GM18502 (cell line): Measurements from ENCODE around the gene ESYT3.
"Not testable (repeated sequence)": the region's sequence is repeated elsewhere in the genome, so short reads cannot be mapped to it uniquely, and the experiment has no call there.

Experiments
- ATAC-seq: cut with Tn5 transposase; IDR thresholded peaks from one replicate; pipeline ENCODE4 v1.9.1; 2021; ENCODE audit warnings: mild to moderate bottlenecking; ENCODE audit not compliant: unreplicated experiment, poor library complexity

ESYT3 gene

DNA sequence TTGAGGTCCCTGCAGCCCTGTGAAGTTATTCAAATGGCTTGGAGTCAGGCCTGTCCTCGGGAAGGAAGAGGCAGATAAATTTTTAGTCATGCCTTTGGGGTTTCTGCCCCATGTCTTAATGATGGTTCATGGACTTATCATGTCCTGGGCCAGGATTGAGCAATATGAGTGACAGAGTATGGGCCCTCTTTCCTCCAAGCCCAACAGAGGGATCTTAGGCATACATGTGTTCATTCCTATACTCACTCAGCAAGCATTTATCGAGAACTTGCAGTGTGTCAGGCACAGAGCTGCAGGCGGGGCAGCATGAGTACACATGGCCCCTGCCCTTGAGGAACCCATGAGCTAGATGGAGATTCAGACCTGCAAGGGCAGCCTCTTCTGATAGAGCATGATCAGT, 6.2 kb downstream of the ESYT3 start:
- ATAC-seq, result no peak

- no peak for ATAC-seq
These were observed 6.8 kb downstream of the ESYT3 start for GRCh38 chr3:138441256-138441655.

- no peak for ATAC-seq
These were observed 7.3 kb downstream of the ESYT3 start for GRCh38 chr3:138441742-138442141.

DNA sequence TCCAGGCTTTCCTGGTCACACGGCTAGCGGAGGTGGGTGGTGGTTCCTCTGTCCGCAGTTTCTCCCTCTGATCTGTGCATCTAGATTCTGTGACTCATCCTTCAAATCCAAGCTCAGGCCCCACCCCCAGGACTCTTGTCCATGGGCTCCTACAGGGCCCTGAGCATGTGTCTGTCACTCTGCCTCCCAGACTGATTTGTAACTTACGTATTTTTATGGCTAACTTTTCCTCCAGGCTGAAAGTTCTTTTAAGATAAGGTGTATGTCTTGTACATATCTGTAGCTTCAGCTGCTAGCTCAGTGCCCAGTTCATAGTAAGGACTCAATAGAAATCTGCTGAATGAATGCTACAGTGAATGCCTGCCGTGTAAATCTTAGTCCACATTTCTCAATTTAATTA, 8.0 kb downstream of the ESYT3 start:
- ATAC-seq, result no peak

- no peak for ATAC-seq
These were observed 8.7 kb downstream of the ESYT3 start for GRCh38 chr3:138443091-138443490.

DNA sequence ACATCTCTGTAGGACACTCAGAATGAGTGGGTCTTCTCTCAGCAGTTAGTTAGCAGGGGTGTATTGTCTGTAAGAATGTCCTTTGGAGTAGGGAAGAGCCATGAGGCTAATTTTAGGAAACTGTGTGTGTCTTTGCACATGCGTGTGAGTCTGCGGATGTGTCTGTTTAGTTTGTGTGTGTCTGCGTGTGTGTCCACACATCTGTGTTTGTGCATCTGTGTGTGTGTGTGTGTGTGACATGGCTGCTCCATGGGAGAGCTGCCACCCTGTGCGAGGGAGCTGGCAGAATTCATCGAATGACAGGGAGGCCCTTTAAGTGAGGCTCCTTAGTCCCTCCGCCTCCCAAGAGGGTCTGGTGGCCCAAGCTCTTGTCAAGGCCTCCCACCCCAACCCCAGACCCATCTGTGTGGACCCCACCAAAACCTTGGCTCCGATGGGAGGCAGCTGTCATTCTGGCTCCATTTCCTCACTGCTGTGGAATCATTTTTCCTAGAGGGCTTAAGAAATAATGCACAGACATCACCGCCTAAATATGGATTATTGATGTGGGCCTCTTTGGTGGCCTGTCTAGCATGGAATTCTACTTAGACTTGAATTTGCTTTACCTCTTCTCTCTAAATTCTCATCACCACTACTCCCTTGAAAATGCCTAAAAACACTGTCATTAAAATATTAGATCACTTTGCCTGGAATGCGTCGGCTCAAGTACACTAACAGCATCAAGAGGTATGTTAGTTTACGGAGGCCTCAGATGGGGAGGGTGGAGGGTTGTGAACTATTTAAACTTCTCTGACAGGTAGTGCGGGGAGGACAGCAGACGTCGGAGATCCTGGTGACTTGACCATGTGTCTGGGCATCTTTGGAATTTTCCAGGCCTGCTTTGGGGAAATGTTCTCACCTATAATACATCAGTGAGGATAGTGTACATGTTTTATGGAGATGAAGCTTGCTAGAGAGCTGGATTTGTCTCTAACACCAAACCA, 9.4 kb downstream of the ESYT3 start:
- ATAC-seq, result no peak

- ATAC-seq, result no peak
These were observed 10.8 kb downstream of the ESYT3 start for GRCh38 chr3:138445236-138445635.

DNA sequence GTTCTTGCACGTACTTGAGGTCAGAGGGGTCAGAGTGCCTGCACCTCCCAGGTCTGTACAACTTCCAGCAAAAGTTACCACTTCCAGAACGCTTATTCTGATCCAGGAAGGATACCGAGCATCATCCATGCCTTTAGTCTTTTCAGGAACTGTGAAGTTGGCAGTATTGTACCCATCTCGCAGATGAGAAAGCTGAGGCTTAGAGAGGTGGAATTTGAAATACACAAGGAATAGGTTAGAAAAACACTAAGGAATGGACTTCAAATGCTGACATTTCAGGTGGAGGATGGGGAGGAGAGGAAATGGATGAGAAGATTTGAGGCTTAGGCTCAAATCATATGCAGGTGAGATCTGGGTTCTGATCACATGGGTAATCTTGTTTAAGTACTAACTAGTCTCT, 11.2 kb downstream of the ESYT3 start:
- no peak for ATAC-seq

- ATAC-seq, result no peak
These were observed 14.2 kb downstream of the ESYT3 start for GRCh38 chr3:138448631-138449030.

GRCh38 chr3:138449490-138449889, 15.1 kb downstream of the ESYT3 start:
- ATAC-seq, result no peak

DNA sequence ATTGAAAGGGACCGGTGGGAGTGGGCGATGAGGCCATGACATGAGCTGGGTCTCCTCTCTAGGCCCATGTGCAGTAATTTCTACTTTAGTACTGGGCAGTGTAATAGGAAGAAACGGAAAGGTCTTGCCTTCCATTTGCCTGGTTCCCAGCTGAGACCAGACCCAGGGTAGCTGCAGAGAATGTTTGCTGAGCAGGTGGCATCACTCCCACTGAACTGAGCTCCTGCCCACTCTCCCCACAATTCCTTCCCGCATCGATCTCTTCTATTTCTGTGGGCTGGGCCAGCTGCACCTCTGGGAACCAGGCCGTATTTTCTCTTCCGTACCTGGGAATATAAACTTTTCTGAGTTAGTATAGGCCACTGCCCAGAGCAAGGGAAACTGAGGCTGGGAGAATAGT, 15.8 kb downstream of the ESYT3 start:
- ATAC-seq, result no peak

DNA sequence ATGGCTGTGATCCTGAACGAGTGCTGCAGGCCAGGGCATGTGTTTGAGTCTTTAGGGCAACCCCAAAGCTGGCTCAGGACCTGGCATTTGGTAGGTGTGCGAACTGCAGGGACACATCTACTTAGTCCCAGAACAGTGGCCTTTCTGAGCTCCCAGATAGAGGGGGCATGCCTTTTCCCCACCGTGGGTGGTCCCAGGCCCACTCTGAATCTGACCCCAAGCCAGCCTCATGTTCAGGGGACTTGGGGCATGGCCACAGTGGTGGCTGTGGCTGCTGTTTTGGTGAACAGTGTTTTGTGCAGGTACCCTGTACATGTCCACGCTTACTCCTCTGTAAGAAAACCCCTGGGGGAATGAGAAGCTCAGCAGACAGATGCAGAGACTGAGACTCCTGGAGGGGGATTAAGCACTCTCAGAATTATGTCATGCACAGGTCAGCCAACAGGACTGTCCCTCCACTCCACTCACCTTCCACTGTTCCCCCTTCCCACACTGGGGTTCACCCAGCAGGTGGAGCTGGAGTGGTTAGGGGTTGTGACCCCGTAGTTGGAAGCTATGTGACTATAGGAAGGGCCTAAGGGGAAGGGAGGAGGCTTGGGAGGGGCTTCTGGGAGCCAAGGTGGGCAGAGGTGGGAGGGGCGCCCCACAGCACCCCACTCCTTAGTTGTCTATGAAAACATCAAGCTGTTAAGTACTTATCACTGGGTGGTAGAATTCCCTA, 16.4 kb downstream of the ESYT3 start:
- no peak for ATAC-seq

- ATAC-seq, result no peak
These were observed 17.3 kb downstream of the ESYT3 start for GRCh38 chr3:138451595-138452162.

- no peak for ATAC-seq
These were observed 18.0 kb downstream of the ESYT3 start for GRCh38 chr3:138452436-138452835.

DNA sequence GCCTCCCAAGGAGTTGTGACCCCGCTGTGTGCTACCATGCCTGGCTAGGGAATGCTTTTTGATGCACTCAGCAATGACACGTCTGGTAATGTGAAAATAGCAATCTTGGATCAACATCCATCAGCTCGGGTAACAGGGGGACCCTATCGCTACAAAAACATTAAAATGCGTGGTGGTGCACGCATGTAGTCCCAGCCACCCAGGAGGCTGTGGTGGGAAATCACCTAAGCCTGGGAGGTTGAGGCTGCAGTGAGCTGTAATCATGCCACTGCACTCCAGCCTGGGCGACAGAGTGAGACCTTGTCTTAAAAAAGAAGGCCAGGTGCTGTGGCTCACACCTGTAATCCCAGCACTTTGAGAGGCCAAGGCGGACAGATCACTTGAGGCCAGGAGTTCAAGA, 19.5 kb downstream of the ESYT3 start:
- not testable (repeated sequence) for ATAC-seq

- ATAC-seq, result no peak
These were observed 21.6 kb downstream of the ESYT3 start for GRCh38 chr3:138455801-138456716.

DNA sequence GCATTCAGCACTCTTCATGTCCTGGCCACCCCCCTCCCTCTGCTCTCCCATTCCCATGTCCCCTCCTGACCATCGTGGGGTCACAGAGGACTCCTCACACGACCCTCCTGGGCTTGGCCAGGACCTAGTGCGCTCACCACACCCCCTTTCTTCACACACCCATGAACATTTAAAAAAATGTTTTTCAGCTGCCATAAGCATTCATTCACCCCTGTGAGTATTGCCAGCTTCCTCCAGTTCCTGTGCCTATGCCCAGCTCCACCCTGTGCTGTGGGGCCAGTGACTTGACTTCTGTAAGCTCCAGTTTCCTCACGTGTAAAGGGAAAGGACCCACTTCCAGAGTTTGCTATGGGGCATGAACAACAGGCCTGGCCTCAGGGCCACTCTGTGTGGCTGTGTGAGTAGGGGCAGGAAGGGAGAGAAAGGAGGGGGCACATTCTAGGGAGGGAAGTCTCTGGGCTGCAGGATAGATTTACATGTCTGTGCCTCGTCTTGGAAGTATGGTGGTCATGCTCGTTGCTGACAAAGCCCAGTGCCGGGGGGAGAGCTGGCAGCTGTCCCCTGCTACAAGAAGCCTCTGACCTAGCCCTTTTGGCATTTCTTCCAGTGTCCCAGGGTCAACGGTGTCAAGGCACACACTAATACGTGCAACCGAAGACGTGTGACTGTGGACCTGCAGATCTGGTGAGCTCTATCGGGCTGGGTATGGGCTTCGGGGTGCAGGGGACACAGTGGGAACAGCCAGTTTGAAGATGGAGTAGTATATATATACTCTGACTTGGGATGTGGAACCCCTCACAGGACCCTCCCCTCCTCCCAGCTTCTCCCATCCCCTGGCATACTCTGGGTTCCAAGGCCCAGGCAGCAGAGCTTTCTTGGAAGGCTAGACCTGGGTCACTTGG, 22.8 kb downstream of the ESYT3 start:
- ATAC-seq, result no peak

DNA sequence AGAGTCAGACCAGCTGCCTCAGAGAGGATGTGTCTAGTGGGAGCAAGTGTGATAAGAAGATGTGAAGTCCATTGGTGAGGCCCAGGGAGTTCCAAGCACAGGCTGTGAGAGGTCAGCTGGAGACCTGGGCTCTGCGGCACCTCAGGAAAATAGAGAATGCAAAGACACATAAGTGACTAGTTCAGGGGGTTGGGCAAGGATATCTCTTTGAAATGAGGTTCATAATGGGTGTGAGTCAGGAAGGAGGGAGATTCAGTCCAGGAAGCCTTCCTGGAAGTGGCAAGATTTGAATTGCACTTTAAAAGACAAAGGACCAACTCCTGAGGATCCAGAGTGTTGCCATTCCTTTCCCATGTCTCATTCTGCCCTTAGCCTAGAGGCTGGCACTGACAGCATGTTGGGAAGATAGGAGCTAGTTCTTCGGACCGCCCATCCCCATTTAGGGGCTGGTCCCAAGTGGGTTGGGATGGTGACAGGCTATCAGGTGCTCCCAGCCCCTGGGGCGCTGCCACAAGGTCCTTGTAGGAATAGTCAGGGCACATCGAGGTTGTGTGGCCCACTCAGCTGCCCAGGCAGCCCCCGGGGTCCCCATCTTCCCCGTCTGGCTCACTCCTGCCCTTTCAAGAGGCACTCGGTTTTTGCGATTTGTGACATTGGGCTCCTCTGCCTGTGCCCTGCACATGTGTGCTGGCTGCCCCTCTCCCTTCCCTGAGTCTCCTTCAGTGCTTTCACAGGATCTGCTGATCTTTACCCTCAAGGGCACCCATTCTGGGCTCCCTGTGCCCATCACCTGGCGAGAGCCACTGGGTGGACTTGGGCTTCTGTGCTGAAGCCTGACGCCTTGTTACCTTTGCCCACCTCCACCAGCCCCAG, 23.7 kb downstream of the ESYT3 start:
- no peak for ATAC-seq
